SJSA1 (cell line): ENCODE data around the gene KAT5. TPM values are rescaled to one million over a fixed set of nuclear protein-coding genes. Genes with fewer than 3 reads are reported as not detected.
"Not testable (repeated sequence)": the region's sequence is repeated elsewhere in the genome, so short reads cannot be mapped to it uniquely, and the experiment has no call there.

Experiments used
- DNase-seq, 2 experiments: peaks; one replicate each; pipeline ENCODE4 v3.0.0-alpha.2; 2015 to 2020; ENCODE audit warnings: low spot score in 2 of 2, low read depth in 1 of 2
- H3K27ac ChIP-seq: fragments of 250-450 bp; sonication (Bioruptor Pico); 2 replicates; pipeline ENCODE4 v1.5.1; 2020; ENCODE audit warnings: mild to moderate bottlenecking, moderate library complexity
- H3K27me3 ChIP-seq: fragments of 250-450 bp; sonication (Bioruptor Pico); replicated peaks from 2 replicates; pipeline ENCODE4 v1.5.1; 2020; ENCODE audit warnings: mild to moderate bottlenecking, moderate library complexity
- H3K36me3 ChIP-seq: fragments of 250-450 bp; sonication (Bioruptor Pico); 2 replicates; pipeline ENCODE4 v1.5.1; 2020; ENCODE audit warnings: mild to moderate bottlenecking
- H3K4me1 ChIP-seq: fragments of 250-450 bp; sonication (Bioruptor Pico); replicated peaks from 2 replicates; pipeline ENCODE4 v1.6.1; 2021; ENCODE audit warnings: mild to moderate bottlenecking
- H3K4me3 ChIP-seq: fragments of 250-450 bp; sonication (Bioruptor Pico); 2 replicates; pipeline ENCODE4 v1.5.1; 2020; ENCODE audit warnings: mild to moderate bottlenecking
- H3K9me3 ChIP-seq: fragments of 250-450 bp; sonication (Bioruptor Pico); replicated peaks from 2 replicates; pipeline ENCODE4 v1.5.1; 2020; ENCODE audit warnings: mild to moderate bottlenecking
- total RNA-seq: library from RNA; depleted of rRNA; stranded (reverse); fragments of >200 nt; shearing (Covaris generic); gene quantifications from 2 replicates; pipeline ENCODE4 v1.2.3, GENCODE V29; 2014; rRNA removed

KAT5 gene
- total RNA-seq, 1 experiment from 2014 or later, result 90.5 TPM

- Histone ChIP-seq H3K4me3 (no peak overlapping the region), H3K36me3 (no peaks in the 10 kb centered on the region), H3K27ac (no peak overlapping the region), H3K4me1 (no peaks in the 10 kb centered on the region), H3K27me3 (peaks cover 7% of the 10 kb centered on the region), H3K9me3 (no peaks in the 10 kb centered on the region)
- no peak for DNase-seq
These were observed 30.3 kb downstream of the KAT5 start for GRCh38 chr11:65742353-65742752.

DNA sequence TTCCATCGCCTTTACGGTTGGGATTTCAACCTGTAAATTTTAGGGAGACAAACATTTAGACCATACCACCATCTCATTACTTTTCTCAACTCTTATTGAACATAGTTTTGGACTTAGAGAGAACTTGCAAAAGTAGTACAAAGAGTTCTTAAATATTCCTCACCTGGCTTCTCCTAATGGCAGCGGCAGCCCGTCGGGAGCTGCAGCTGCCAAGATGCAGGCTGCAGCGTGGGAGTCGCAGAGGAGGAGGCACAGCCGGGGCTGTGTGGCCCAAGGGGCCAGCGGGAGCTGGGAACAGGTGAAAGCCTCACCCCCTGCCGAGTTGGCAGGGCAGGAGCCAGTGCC lies 31.6 kb downstream of the KAT5 start:
- DNase-seq, result no peak
- Histone ChIP-seq H3K36me3 (no peaks in the 10 kb centered on the region), H3K4me3 (no peak overlapping the region), H3K27me3 (peaks cover 16% of the 10 kb centered on the region), H3K27ac (no peak overlapping the region), H3K9me3 (peaks cover 4% of the 10 kb centered on the region; the same call in 1 of the 2 replicates), H3K4me1 (no peaks in the 10 kb centered on the region)

DNA sequence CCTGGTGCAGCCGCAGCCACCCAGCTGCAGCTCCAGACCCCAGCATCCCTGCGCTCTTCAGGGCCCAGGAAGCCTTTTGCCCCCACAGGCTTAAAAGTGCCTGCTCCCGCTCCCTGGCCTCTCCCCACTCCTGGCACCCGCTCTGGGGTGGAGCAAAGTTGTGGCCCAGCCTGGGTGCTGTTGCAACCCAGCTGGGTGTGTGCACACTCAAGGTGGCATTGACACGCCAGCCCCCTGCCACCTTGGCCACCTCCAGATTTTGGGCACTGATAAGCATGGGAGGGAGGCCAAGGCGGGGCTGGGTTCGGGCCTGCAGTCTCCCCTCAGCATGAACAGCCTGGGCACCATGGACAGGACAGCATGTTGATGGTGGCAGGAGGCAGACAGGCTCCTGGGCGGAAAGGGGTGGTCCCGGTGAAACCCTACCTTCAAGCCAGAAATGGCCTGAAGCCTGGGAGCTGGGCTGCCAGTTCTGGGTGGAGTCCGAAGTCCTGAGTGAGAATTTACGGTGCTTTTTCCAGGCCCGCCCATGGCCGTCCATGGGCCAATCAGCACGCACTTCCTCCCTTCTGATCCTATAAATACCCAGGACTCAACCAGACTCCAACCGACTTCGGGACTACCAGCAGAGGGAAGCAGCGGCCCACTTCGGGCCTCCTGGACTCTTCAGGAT lies 32.1 kb downstream of the KAT5 start:
- H3K27me3 ChIP-seq, result peaks cover 21% of the 10 kb centered on the region
- no peak overlapping the region for H3K4me3 ChIP-seq
- H3K36me3 ChIP-seq, result no peaks in the 10 kb centered on the region
- DNase-seq, result peak; percentile 55 to 70
- H3K4me1 ChIP-seq, result no peaks in the 10 kb centered on the region
- H3K27ac ChIP-seq, result no peak overlapping the region
- H3K9me3 ChIP-seq, result peaks cover 4% of the 10 kb centered on the region; the same call in 1 of the 2 replicates

GRCh38 chr11:65744699-65745042 lies 32.6 kb downstream of the KAT5 start:
- no peak for DNase-seq
- Histone ChIP-seq H3K4me1 (no peaks in the 10 kb centered on the region), H3K4me3 (no peak overlapping the region), H3K27ac (no peak overlapping the region), H3K9me3 (peaks cover 4% of the 10 kb centered on the region; the same call in 1 of the 2 replicates), H3K36me3 (no peaks in the 10 kb centered on the region), H3K27me3 (peaks cover 22% of the 10 kb centered on the region)

GRCh38 chr11:65745049-65745448 lies 33.0 kb downstream of the KAT5 start:
- H3K4me3 ChIP-seq, result no peak overlapping the region
- H3K27me3 ChIP-seq, result peaks cover 25% of the 10 kb centered on the region
- no peaks in the 10 kb centered on the region for H3K4me1 ChIP-seq
- no peak overlapping the region for H3K27ac ChIP-seq
- no peak for DNase-seq
- H3K36me3 ChIP-seq, result no peaks in the 10 kb centered on the region
- peaks cover 4% of the 10 kb centered on the region; the same call in 1 of the 2 replicates for H3K9me3 ChIP-seq

DNA sequence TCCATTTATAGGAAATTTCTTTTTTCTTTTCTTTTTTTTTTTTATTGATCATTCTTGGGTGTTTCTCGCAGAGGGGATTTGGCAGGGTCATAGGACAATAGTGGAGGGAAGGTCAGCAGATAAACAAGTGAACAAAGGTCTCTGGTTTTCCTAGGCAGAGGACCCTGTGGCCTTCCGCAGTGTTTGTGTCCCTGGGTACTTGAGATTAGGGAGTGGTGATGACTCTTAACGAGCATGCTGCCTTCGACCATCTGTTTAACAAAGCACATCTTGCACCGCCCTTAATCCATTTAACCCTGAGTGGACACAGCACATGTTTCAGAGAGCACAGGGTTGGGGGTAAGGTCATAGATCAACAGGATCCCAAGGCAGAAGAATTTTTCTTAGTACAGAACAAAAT lies 50.1 kb downstream of the KAT5 start:
- H3K4me1 ChIP-seq, H3K4me3 ChIP-seq, H3K27ac ChIP-seq, H3K36me3 ChIP-seq, DNase-seq, H3K27me3 ChIP-seq, H3K9me3 ChIP-seq: not testable (repeated sequence)

DNA sequence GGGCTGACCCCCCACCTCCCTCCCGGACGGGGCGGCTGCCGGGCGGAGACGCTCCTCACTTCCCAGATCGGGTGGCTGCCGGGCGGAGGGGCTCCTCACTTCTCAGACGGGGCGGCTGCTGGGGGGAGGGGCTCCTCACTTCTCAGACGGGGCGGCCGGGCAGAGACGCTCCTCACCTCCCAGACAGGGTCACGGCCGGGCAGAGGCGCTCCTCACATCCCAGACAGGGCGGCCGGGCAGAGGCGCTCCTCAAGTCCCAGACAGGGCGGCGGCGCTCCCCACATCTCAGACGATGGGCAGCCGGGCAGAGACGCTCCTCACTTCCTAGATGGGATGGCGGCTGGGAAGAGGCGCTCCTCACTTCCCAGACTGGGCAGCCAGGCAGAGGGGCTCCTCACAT lies 50.8 kb downstream of the KAT5 start:
- not testable (repeated sequence) for DNase-seq, H3K27ac ChIP-seq, H3K4me1 ChIP-seq, H3K27me3 ChIP-seq, H3K4me3 ChIP-seq, H3K9me3 ChIP-seq, H3K36me3 ChIP-seq

DNA sequence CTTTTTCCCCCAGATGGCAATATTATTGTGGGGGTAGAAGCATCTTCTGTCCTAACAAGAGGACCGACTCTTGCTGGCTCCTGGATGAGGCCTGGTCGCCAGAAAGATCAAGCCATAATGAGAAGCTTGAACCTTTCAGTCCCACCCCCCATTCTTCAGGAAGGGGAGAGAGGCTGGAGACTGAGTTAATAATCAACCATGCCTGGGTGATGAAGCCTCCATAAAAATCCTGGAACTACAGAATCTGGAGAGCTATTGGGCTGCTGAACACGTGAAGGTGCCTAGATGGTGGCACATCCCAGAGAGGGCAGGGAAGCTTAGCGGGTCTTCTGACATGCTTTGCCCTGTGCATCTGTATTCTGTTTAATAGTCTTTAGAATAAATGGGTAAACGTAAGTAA lies 52.4 kb downstream of the KAT5 start:
- Histone ChIP-seq H3K4me1 (peaks cover 6% of the 10 kb centered on the region), H3K4me3 (no peak overlapping the region), H3K36me3 (peaks cover 3% of the 10 kb centered on the region; the same call in 1 of the 2 replicates), H3K9me3 (peaks cover 4% of the 10 kb centered on the region; the same call in 1 of the 2 replicates), H3K27ac (no peak overlapping the region), H3K27me3 (no peaks in the 10 kb centered on the region)
- no peak for DNase-seq

DNA sequence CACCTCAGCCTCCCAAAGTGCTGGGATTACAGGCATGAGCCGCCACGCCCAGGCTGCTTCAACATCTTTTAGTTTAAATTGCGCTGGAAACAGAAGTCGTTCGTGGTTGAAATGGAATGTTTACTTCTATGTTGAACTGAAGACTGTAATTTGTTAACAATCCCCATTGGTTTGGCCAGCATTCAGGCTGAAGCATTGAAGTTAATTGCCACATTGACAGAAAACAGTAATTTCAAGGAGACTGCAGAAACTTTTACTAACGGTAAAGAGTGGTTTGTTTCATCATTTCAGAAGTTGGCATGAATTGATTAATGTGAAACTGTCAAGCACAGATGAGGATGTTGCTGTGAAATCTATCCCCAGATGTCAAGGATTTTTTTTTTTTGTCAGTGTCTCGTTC lies 54.5 kb downstream of the KAT5 start:
- Histone ChIP-seq H3K4me1 (peaks cover 6% of the 10 kb centered on the region), H3K9me3 (peaks cover 4% of the 10 kb centered on the region; the same call in 1 of the 2 replicates), H3K36me3 (peaks cover 3% of the 10 kb centered on the region; the same call in 1 of the 2 replicates), H3K27ac (no peak overlapping the region), H3K27me3 (no peaks in the 10 kb centered on the region), H3K4me3 (no peak overlapping the region)
- peak in 1 of 2 experiments; percentile 65 for DNase-seq

GRCh38 chr11:65767406-65767805 lies 55.4 kb downstream of the KAT5 start:
- Histone ChIP-seq H3K4me3 (no peak overlapping the region), H3K9me3 (peaks cover 4% of the 10 kb centered on the region; the same call in 1 of the 2 replicates), H3K27ac (no peak overlapping the region), H3K4me1 (peaks cover 6% of the 10 kb centered on the region), H3K36me3 (peaks cover 3% of the 10 kb centered on the region; the same call in 1 of the 2 replicates), H3K27me3 (no peaks in the 10 kb centered on the region)
- no peak for DNase-seq

DNA sequence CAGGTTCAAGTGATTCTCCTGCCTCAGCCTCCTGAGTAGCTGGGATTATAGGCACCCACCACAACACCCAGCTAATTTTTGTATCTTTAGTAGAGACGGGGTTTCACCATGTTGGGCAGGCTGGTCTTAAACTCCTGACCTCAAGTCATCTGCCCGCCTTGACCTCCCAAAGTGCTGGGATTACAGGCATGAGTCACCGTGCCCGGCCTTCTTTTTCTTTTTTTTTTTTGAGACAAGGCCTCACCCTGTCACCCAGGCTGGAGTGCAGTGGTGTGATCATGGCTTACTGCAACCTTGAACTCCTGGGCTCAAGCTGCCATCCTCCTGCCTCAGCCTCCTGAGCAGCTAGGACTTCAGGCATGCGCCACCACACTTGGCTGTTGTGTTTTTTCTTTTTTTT lies 55.8 kb downstream of the KAT5 start:
- H3K27me3 ChIP-seq, H3K4me1 ChIP-seq, H3K27ac ChIP-seq, DNase-seq, H3K9me3 ChIP-seq, H3K4me3 ChIP-seq, H3K36me3 ChIP-seq: not testable (repeated sequence)

Other genes with a start within 250 kb of the KAT5 start
- gene MALAT1, start 213.2 kb upstream of the KAT5 start, total RNA-seq, result 1,620 and 2,210 TPM in 2 replicates
- 103 and 130 TPM in 2 replicates for gene SCYL1, start 187.2 kb upstream of the KAT5 start, total RNA-seq
- gene LTBP3, start 153.9 kb upstream of the KAT5 start, total RNA-seq, result 22.9 and 52.0 TPM in 2 replicates
- gene ZNRD2, start 141.8 kb upstream of the KAT5 start, total RNA-seq, result 109 and 111 TPM in 2 replicates
- gene FAM89B, start 139.7 kb upstream of the KAT5 start, total RNA-seq, result 35.1 and 64.9 TPM in 2 replicates
- gene EHBP1L1, start 136.2 kb upstream of the KAT5 start, total RNA-seq, result 103 and 107 TPM in 2 replicates
- 0.13 TPM in 1 of 2 replicates, not detected in the other for gene KCNK7, start 116.5 kb upstream of the KAT5 start, total RNA-seq
- 37.9 and 55.8 TPM in 2 replicates for gene MAP3K11, start 98.0 kb upstream of the KAT5 start, total RNA-seq
- 27.5 and 39.7 TPM in 2 replicates for gene PCNX3, start 96.5 kb upstream of the KAT5 start, total RNA-seq
- gene SIPA1, start 74.2 kb upstream of the KAT5 start, total RNA-seq, result 48.0 and 56.1 TPM in 2 replicates
- gene RELA, start 49.3 kb upstream of the KAT5 start, total RNA-seq, result 51.7 and 63.3 TPM in 2 replicates
- 168 and 170 TPM in 2 replicates for gene RNASEH2C, start 8.5 kb downstream of the KAT5 start, total RNA-seq
- 30.4 and 33.4 TPM in 2 replicates for gene AP5B1, start 68.7 kb downstream of the KAT5 start, total RNA-seq
- not detected in 2 replicates for gene OVOL1, start 74.8 kb downstream of the KAT5 start, total RNA-seq
- gene SNX32, start 121.7 kb downstream of the KAT5 start, total RNA-seq, result 0.16 TPM in 1 of 2 replicates, not detected in the other
- 4,273 and 4,722 TPM in 2 replicates for gene CFL1, start 145.9 kb downstream of the KAT5 start, total RNA-seq
- gene MUS81, start 148.2 kb downstream of the KAT5 start, total RNA-seq, result 121 and 130 TPM in 2 replicates
- gene EFEMP2, start 160.5 kb downstream of the KAT5 start, total RNA-seq, result 120 and 194 TPM in 2 replicates
- 1.9 TPM in 1 of 2 replicates, not detected in the other for gene CTSW, start 167.6 kb downstream of the KAT5 start, total RNA-seq
- 295 and 309 TPM in 2 replicates for gene FIBP, start 176.2 kb downstream of the KAT5 start, total RNA-seq
- gene CCDC85B, start 178.4 kb downstream of the KAT5 start, total RNA-seq, result 94.0 and 160 TPM in 2 replicates
- 72.1 and 97.5 TPM in 2 replicates for gene FOSL1, start 188.1 kb downstream of the KAT5 start, total RNA-seq
- 25.0 and 44.8 TPM in 2 replicates for gene C11orf68, start 206.8 kb downstream of the KAT5 start, total RNA-seq
- gene DRAP1, start 207.2 kb downstream of the KAT5 start, total RNA-seq, result 463 and 527 TPM in 2 replicates
- not detected in 2 replicates for gene TSGA10IP, start 233.2 kb downstream of the KAT5 start, total RNA-seq
- 172 and 186 TPM in 2 replicates for gene SART1, start 249.5 kb downstream of the KAT5 start, total RNA-seq